Measurements from ENCODE around the gene SV2C. TPM values are rescaled to one million over a fixed set of nuclear protein-coding genes. Genes with fewer than 3 reads are reported as not detected.
"Not testable (repeated sequence)": the region's sequence is repeated elsewhere in the genome, so short reads cannot be mapped to it uniquely, and the experiment has no call there.

The SV2C gene
- total and polyA plus RNA-seq, 2 donors from 2014 or later = 0.13 TPM; not detected in 1

GRCh38 chr5:76084496-76085242, 1.5 kb downstream of the SV2C start:
- Histone ChIP-seq H3K4me3 (ENCODE audit: low read length in 3 of 3) (no peak overlapping the region), H3K27ac (ENCODE audit: low read depth in 2 of 2, low read length in 2 of 2) (no peak overlapping the region), H3K9ac (ENCODE audit: low read length in 3 of 3) (no peak overlapping the region), H3K27me3 (ENCODE audit: control insufficient read depth, insufficient read depth, low read length) (peaks cover 42% of the 10 kb centered on the region), H3K9me3 (ENCODE audit: control insufficient read depth in 2 of 3, insufficient read depth in 1 of 3, low read length in 3 of 3) (no peaks in the 10 kb centered on the region), H3K4me1 (ENCODE audit: control insufficient read depth in 2 of 3, insufficient read depth in 2 of 3, low read depth in 1 of 3, low read length in 3 of 3) (peaks cover 0 to 9% (median 0%) of the 10 kb centered on the region in 3 donors), H3K36me3 (ENCODE audit: control insufficient read depth in 2 of 3, insufficient read depth in 3 of 3, low read length in 3 of 3) (no peaks in the 10 kb centered on the region)
- DNase-seq = peak; percentile 6 to 69 (median 35)
- no peak for TF ChIP-seq CTCF (IDR thresholded peaks at IDR 0.05; ENCODE audit: borderline replicate concordance, extremely low read depth, insufficient read depth)
- no peak for FAIRE-seq
- intact Hi-C loops (cut with DNase I) = no loop called here

GRCh38 chr5:76085243-76085579, 2.0 kb downstream of the SV2C start:
- Histone ChIP-seq H3K27me3 (ENCODE audit: control insufficient read depth, insufficient read depth, low read length) (peaks cover 40% of the 10 kb centered on the region), H3K4me3 (ENCODE audit: low read length in 3 of 3) (no peak overlapping the region), H3K4me1 (ENCODE audit: control insufficient read depth in 2 of 3, insufficient read depth in 2 of 3, low read depth in 1 of 3, low read length in 3 of 3) (peaks cover 0 to 9% (median 0%) of the 10 kb centered on the region in 3 donors), H3K9ac (ENCODE audit: low read length in 3 of 3) (no peak overlapping the region), H3K36me3 (ENCODE audit: control insufficient read depth in 2 of 3, insufficient read depth in 3 of 3, low read length in 3 of 3) (no peaks in the 10 kb centered on the region), H3K27ac (ENCODE audit: low read depth in 2 of 2, low read length in 2 of 2) (no peak overlapping the region), H3K9me3 (ENCODE audit: control insufficient read depth in 2 of 3, insufficient read depth in 1 of 3, low read length in 3 of 3) (no peaks in the 10 kb centered on the region)
- no peak for TF ChIP-seq CTCF (IDR thresholded peaks at IDR 0.05; ENCODE audit: borderline replicate concordance, extremely low read depth, insufficient read depth)
- FAIRE-seq (no peak), DNase-seq (no peak)
- intact Hi-C loops (cut with DNase I) = no loop called here

- no peak for DNase-seq
- Histone ChIP-seq H3K27ac (ENCODE audit: low read depth in 2 of 2, low read length in 2 of 2) (no peak overlapping the region), H3K4me1 (ENCODE audit: control insufficient read depth in 2 of 3, insufficient read depth in 2 of 3, low read depth in 1 of 3, low read length in 3 of 3) (peaks cover 0 to 9% (median 0%) of the 10 kb centered on the region in 3 donors), H3K4me3 (ENCODE audit: low read length in 3 of 3) (no peak overlapping the region), H3K36me3 (ENCODE audit: control insufficient read depth in 2 of 3, insufficient read depth in 3 of 3, low read length in 3 of 3) (no peaks in the 10 kb centered on the region), H3K9me3 (ENCODE audit: control insufficient read depth in 2 of 3, insufficient read depth in 1 of 3, low read length in 3 of 3) (no peaks in the 10 kb centered on the region), H3K27me3 (ENCODE audit: control insufficient read depth, insufficient read depth, low read length) (peaks cover 32% of the 10 kb centered on the region), H3K9ac (ENCODE audit: low read length in 3 of 3) (no peak overlapping the region)
- intact Hi-C loops (cut with DNase I) = no loop called here
- FAIRE-seq = no peak
- no peak for TF ChIP-seq CTCF (IDR thresholded peaks at IDR 0.05; ENCODE audit: borderline replicate concordance, extremely low read depth, insufficient read depth)
Observed at GRCh38 chr5:76086095-76086494, 2.9 kb downstream of the SV2C start.

- H3K4me1 ChIP-seq (ENCODE audit: control insufficient read depth in 2 of 3, insufficient read depth in 2 of 3, low read depth in 1 of 3, low read length in 3 of 3); H3K27ac ChIP-seq (ENCODE audit: low read depth in 2 of 2, low read length in 2 of 2); H3K4me3 ChIP-seq (ENCODE audit: low read length in 3 of 3); FAIRE-seq; H3K9me3 ChIP-seq (ENCODE audit: control insufficient read depth in 2 of 3, insufficient read depth in 1 of 3, low read length in 3 of 3); H3K36me3 ChIP-seq (ENCODE audit: control insufficient read depth in 2 of 3, insufficient read depth in 3 of 3, low read length in 3 of 3); DNase-seq; H3K9ac ChIP-seq (ENCODE audit: low read length in 3 of 3); intact Hi-C loops (cut with DNase I): not testable (repeated sequence)
- peaks cover 17% of the 10 kb centered on the region for H3K27me3 ChIP-seq (ENCODE audit: control insufficient read depth, insufficient read depth, low read length)
Observed at GRCh38 chr5:76089156-76089555, 6.0 kb downstream of the SV2C start.

All from kidney (tissue), 14 donors.